ENCODE data around the gene TMEM176A.
"Not testable (repeated sequence)": the region's sequence is repeated elsewhere in the genome, so short reads cannot be mapped to it uniquely, and the experiment has no call there.

Gene TMEM176A

GRCh38 chr7:150800581-150801241 is at the start of gene TMEM176A:
TMEM176A (plus strand) TSS chr7:150800769; CDS start chr7:150801551, 782 bp downstream.
- no peak for DNase-seq (ENCODE audit: low spot score)

GRCh38 chr7:150751702-150752101 is 48.9 kb upstream of the TMEM176A start:
- no peak for DNase-seq (ENCODE audit: low spot score)

DNA sequence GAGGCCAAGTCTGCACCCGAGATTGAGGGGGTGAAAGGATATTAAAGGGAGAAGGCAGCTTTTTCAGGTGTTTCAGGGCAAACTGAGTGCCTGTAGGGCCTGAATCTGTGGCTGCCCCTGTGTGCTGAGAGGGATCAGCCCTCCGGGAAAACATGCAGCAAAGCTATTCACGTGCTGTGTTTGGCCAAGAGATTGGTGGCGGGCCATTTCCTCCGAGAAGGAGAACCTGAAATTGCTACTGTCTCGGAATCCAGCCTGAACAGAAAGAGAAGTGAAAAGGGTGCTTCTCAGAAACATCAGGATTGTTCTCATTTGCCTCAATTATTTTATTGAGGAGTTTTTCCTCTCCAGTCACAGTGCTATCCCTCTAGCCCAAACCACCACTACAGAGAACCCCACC is 47.3 kb upstream of the TMEM176A start:
- DNase-seq (ENCODE audit: low spot score) = no peak

DNA sequence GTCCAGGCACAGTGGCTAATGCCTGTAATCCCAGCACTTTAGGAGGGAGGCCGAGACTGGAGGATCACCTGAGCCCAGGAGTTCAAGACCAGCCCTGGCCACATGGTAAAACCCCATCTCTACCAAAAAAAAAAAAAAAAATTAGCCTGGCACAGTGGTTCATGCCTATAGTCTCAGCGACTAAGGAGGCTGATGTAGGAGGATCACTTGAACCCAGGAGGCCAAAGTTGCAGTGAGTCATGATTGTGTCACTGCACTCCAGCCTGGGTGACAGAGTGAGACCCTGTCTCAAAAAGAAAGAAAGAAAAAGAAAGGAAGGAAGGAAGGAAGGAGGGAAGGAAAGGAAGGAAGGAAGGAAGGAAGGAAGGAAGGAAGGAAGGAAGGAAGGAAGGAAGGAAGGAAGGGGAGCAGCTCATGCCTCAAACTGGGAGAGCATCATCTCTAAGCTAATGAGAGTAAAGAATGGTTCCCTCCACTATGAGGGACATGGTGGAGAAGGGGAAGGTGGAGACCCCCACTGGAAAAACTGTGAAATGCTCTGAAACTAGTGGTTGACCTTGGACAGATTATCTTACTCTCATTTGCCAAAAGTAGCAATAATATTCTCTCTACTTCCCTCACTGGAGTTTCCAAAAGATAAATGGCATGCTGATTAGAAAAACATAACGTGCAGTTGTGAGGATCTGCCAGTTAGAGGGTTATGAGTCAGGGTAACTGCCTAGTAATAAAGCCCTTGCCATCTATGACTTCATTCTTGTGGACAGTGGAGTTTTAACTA is 46.6 kb upstream of the TMEM176A start:
- no peak for DNase-seq (ENCODE audit: low spot score)

DNA sequence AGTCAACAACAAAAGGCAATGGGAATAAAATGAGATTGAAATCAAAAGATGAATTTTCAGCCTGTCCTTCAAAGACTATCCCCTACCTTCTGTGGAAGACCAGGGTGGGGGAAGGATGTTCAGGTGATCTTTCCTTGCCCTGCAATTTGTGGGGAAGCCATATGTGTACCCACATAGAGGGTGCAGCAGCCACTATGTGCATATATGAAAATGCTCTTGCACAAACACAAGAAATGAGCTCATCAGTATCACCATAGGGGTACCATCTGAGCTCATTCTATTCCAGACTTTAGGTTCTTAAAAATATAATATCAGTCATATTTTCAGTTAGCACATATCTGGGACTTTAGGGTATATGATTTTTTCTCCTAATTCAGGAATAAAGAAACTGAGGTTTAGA is 45.6 kb upstream of the TMEM176A start:
- DNase-seq (ENCODE audit: low spot score) = no peak

GRCh38 chr7:150755473-150756099 is 45.0 kb upstream of the TMEM176A start:
- no peak for DNase-seq (ENCODE audit: low spot score)

GRCh38 chr7:150756166-150756565 is 44.4 kb upstream of the TMEM176A start:
- no peak for DNase-seq (ENCODE audit: low spot score)

DNA sequence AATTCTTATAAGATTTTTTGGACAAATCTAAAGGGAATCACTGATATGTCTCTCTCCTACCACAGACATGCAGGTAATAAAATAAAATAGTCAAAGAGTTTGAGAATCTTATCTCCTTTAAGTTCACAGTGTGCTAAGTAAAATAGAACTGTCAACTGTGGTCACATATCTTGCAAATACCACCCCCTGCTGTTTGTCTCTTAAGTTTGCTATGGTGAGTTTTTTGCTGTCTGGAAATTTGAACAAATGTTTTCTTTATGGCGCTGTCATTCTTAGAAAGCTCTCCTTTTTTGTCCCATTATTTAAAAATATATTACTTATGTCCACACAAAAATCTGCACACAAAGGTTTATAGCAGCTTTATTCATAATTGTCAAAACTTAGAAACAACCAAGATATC is 43.7 kb upstream of the TMEM176A start:
- no peak for DNase-seq (ENCODE audit: low spot score)

GRCh38 chr7:150759479-150759878 is 41.1 kb upstream of the TMEM176A start:
- DNase-seq (ENCODE audit: low spot score) = no peak

GRCh38 chr7:150766334-150766709 is 34.2 kb upstream of the TMEM176A start:
- no peak for DNase-seq (ENCODE audit: low spot score)

- DNase-seq (ENCODE audit: low spot score) = no peak
These were observed 30.8 kb upstream of the TMEM176A start for GRCh38 chr7:150769768-150770167.

- not testable (repeated sequence) for DNase-seq (ENCODE audit: low spot score)
These were observed 26.4 kb upstream of the TMEM176A start for GRCh38 chr7:150774131-150774530.

DNA sequence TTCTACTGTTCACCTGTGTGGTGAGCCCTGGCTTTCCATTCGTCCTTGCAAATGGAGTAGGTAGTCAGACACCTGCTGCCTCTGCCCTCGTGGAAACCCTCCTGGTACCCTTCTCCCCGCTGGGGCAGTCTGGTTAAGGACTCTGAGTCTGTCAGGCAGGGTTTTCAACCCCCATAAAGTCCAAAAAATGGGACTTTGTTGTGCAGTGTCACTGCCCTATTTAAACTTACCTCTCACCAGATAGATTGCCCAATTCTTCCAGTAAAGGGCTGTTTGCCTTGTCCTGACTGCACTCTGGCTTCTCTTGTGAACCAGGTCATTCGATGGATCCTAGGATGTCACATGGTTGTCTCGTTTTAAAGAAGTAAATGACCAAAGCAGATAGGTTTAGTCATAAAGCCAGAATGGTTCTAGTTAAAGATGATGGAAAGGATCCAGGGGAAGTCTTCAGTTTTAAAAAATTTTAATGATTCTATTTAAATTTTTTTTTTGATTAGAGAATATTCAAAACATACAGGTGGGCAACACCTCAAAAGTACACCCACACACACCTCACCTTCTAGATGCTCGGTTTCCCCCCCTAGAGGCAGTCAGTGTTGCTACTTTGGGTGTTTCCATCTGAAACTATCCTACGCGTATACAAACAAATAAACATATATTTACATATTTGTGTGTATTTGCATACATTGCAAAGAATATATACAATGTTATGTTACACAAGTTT is 22.4 kb upstream of the TMEM176A start:
- no peak for DNase-seq (ENCODE audit: low spot score)

GRCh38 chr7:150778738-150779301 is 21.7 kb upstream of the TMEM176A start:
- peak; percentile 84 for DNase-seq (ENCODE audit: low spot score)

DNA sequence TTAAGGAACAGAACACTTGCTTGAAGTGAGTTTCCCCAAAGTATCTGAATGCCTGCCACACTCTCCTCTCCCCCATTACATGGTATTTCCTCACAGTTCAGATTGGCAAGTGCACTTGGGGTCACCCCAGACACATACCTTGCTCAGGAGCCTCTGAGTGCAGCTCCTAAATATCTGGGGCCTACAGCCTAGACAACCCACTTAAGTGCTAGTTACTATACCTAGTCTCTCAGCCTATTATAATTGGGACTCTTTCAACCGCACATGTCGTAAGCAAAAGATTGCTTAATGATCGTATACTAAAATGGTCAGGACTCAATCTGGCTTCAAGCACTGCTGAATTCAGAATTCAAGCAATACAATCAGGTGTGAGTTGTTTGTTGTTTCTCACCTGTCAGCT is 20.3 kb upstream of the TMEM176A start:
- DNase-seq (ENCODE audit: low spot score) = no peak

DNA sequence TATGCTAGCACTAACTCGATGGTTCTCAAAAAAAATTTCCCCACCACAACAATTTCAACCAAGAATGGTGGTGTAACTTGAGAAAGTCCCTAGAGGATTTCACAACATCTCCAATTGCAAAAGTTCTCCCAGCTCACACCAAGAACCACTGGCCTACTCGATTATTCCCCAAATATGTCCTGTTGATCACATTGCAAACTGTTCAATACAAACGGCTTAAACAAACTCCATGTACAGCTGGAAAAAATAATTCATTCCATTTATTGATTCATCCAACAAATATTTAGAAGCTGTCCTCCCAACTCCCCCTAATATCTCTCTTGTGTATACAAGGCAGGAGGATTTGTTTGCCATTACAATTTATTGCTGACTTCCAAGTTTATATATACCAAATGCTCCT is 19.5 kb upstream of the TMEM176A start:
- DNase-seq (ENCODE audit: low spot score) = no peak

- DNase-seq (ENCODE audit: low spot score) = no peak
These were observed 18.6 kb upstream of the TMEM176A start for GRCh38 chr7:150781961-150782360.

GRCh38 chr7:150784120-150784736 is 16.3 kb upstream of the TMEM176A start:
- no peak for DNase-seq (ENCODE audit: low spot score)

DNA sequence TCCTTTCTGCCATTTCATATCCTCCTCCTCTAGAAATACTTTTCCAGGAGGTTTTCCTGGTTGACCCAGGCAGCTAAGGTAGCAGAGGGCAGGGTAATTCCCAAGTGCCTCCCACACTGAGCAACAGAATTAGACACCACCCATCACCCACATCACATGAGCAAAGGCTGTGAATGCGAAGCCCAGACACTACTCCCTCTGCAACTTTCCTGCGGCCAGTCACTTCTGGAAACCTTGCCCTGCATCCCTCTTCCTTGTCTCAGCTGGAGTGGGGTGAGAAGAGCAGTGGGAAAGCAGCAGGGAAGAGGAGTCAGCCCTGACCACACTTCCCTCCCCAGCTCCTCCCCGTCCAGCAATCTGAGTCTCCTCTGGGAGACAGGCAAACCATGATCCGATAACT is 15.6 kb upstream of the TMEM176A start:
- DNase-seq (ENCODE audit: low spot score) = no peak

- DNase-seq (ENCODE audit: low spot score) = no peak
These were observed 13.0 kb upstream of the TMEM176A start for GRCh38 chr7:150787321-150788281.

Measured in left forelimb (tissue), 1 donor.